B cell (primary cell): ENCODE results near the gene P2RX2. TPM values are rescaled to one million over a fixed set of nuclear protein-coding genes. Genes with fewer than 3 reads are reported as not detected.

Source experiments
- ATAC-seq: fragments of 200-7000 bp; cut with Tn5 transposase; one replicate; pipeline ENCODE4 v1.10.0; 2021; ENCODE audit warnings: low read depth, mild to moderate bottlenecking, moderate number of reproducible peaks, moderate library complexity
- CTCF ChIA-PET: fragments of 350-600 bp; sonication (Branson Sonifier 250); formaldehyde crosslinking; loops from one replicate; lab custom pipeline; 2021; ENCODE audit warnings: antibody characterized with exemption, inconsistent platforms; lab: Charles Lee
- POLR2A ChIA-PET: fragments of 350-600 bp; sonication (Branson Sonifier 250); formaldehyde crosslinking; loops from one replicate; lab custom pipeline; 2021; ENCODE audit warnings: antibody characterized with exemption; lab: Charles Lee
- DNase-seq: peaks from one replicate; pipeline ENCODE4 v3.0.0; 2013
- H2AFZ ChIP-seq: 2 replicates; pipeline ENCODE4 v1.6.1; 2012; ENCODE audit warnings: mild to moderate bottlenecking, low read depth, low read length; ENCODE audit not compliant: insufficient read depth, poor library complexity, severe bottlenecking
- H3K27ac ChIP-seq, 2 donors: 1 replicate in 1 of 2; 2 replicates in 1 of 2; pipeline ENCODE4 v1.5.1; 2012 to 2013; ENCODE audit warnings: low read length in 2 of 2, mild to moderate bottlenecking in 2 of 2, moderate library complexity in 1 of 2
- H3K27me3 ChIP-seq, 4 experiments: fragments of 200-600 bp in 1 of 4; sonication (generic) in 1 of 4; replicated peaks in 1 of 4; 1 replicate in 2 of 4; 2 replicates in 2 of 4; pipeline versions ENCODE4 v1.6.1 to v1.7.0; 2013 to 2016; ENCODE audit warnings: low read length in 3 of 4, mild to moderate bottlenecking in 2 of 4, mixed read lengths in 1 of 4, moderate library complexity in 1 of 4; ENCODE audit not compliant: insufficient read depth in 4 of 4, control insufficient read depth in 3 of 4; ENCODE audit errors: control extremely low read depth in 1 of 4
- H3K36me3 ChIP-seq, 2 experiments: replicated peaks in 1 of 2; 1 replicate in 1 of 2; 2 replicates in 1 of 2; pipeline versions ENCODE4 v1.6.1 to v1.7.1; 2013; ENCODE audit warnings: low read length in 1 of 2; ENCODE audit not compliant: insufficient read depth in 2 of 2, control insufficient read depth in 1 of 2; ENCODE audit errors: control extremely low read depth in 1 of 2, extremely low read depth in 1 of 2
- H3K4me1 ChIP-seq, 2 donors: fragments of 200-600 bp in 1 of 2; sonication (generic) in 1 of 2; 1 replicate in 1 of 2; 2 replicates in 1 of 2; pipeline versions ENCODE4 v1.5.1 to v1.6.1; 2013 to 2017; ENCODE audit warnings: low read length in 2 of 2; ENCODE audit not compliant: control insufficient read depth in 2 of 2, insufficient read depth in 2 of 2
- H3K4me2 ChIP-seq: replicated peaks from 2 replicates; pipeline ENCODE3; 2012; ENCODE audit warnings: mild to moderate bottlenecking, low read depth, low read length; ENCODE audit not compliant: poor library complexity, severe bottlenecking
- H3K4me3 ChIP-seq, 5 experiments: fragments of 200-600 bp in 1 of 5; sonication (generic) in 1 of 5; 1 replicate in 3 of 5; 2 replicates in 2 of 5; pipeline versions ENCODE4 v1.5.1 to v1.7.0; 2011 to 2016; ENCODE audit warnings: low read length in 4 of 5, mild to moderate bottlenecking in 4 of 5, low read depth in 2 of 5, control low read depth in 1 of 5, moderate library complexity in 1 of 5; ENCODE audit not compliant: insufficient read depth in 1 of 5; ENCODE audit errors: control extremely low read depth in 1 of 5, extremely low read depth in 1 of 5
- H3K79me2 ChIP-seq: fragments of 200-600 bp; sonication (generic); one replicate; pipeline ENCODE4 v1.6.0; 2016; ENCODE audit warnings: low read length; ENCODE audit not compliant: control insufficient read depth, insufficient read depth
- H3K9ac ChIP-seq: fragments of 200-600 bp; sonication (generic); 2 replicates; pipeline ENCODE4 v1.6.1; 2017; ENCODE audit warnings: mild to moderate bottlenecking, low read length, moderate library complexity
- H3K9me3 ChIP-seq, 3 donors: one replicate each; pipeline versions ENCODE4 v1.6.1 to v1.7.1; 2013; ENCODE audit warnings: low read length in 2 of 3; ENCODE audit not compliant: control insufficient read depth in 2 of 3, insufficient read depth in 1 of 3; ENCODE audit errors: control extremely low read depth in 1 of 3
- H4K20me1 ChIP-seq: 2 replicates; pipeline ENCODE4 v1.6.0; 2012; ENCODE audit warnings: mild to moderate bottlenecking, low read length; ENCODE audit not compliant: insufficient read depth, control insufficient read depth, poor library complexity, severe bottlenecking
- H3K27ac Mint-ChIP-seq: one replicate; pipeline ENCODE4 v1.8.0; 2021; ENCODE audit warnings: mixed read lengths
- H3K27me3 Mint-ChIP-seq: one replicate; pipeline ENCODE4 v1.8.0; 2021; ENCODE audit warnings: mixed read lengths
- H3K4me1 Mint-ChIP-seq: one replicate; pipeline ENCODE4 v1.8.0; 2021; ENCODE audit warnings: mixed read lengths
- H3K4me3 Mint-ChIP-seq: one replicate; pipeline ENCODE4 v1.8.0; 2021; ENCODE audit warnings: mixed read lengths
- H3K9me3 Mint-ChIP-seq: one replicate; pipeline ENCODE4 v1.8.0; 2022; ENCODE audit warnings: mixed read lengths; ENCODE audit not compliant: insufficient read depth
- CTCF ChIP-seq: fragments of 200-600 bp; IDR thresholded peaks from one replicate; pipeline ENCODE4 v1.8.0; 2022; ENCODE audit warnings: antibody characterized with exemption, mild to moderate bottlenecking
- EZH2 ChIP-seq: IDR thresholded peaks from 2 replicates; pipeline ENCODE4 v1.6.1; 2012; ENCODE audit warnings: borderline replicate concordance, low read depth, mild to moderate bottlenecking, moderate library complexity, low read length; ENCODE audit not compliant: insufficient read depth, poor library complexity, severe bottlenecking
- WGBS: methylation state at CpG from one replicate; pipeline ENCODE4 v1.1.5; 2013; ENCODE audit warnings: missing lambda C conversion rate; ENCODE audit not compliant: insufficient coverage; 5-methylcytosine and 5-hydroxymethylcytosine counted together
- intact Hi-C: fragments of 100-400 bp; cut with micrococcal nuclease; formaldehyde crosslinking; loops from one replicate; pipeline ENCODE4 v1.10.0; 2022
- polyA plus RNA-seq: library from polyadenylated mRNA; depleted of rRNA; stranded (reverse); fragments of >200 nt; gene quantifications from 2 replicates; pipeline ENCODE4 v1.2.3, GENCODE V29; 2012
- total RNA-seq, 2 donors: library from RNA; stranded (reverse); fragments of 120-200 nt in 1 of 2; gene quantifications; 1 replicate in 1 of 2; 2 replicates in 1 of 2; pipeline versions ENCODE4 v1.2.3 to v1.2.4, GENCODE V29; 2013 to 2022

P2RX2 gene
- total and polyA plus RNA-seq, 2 donors (not counting 1 experiment from before 2014, with no cell fraction given) = not detected

DNA sequence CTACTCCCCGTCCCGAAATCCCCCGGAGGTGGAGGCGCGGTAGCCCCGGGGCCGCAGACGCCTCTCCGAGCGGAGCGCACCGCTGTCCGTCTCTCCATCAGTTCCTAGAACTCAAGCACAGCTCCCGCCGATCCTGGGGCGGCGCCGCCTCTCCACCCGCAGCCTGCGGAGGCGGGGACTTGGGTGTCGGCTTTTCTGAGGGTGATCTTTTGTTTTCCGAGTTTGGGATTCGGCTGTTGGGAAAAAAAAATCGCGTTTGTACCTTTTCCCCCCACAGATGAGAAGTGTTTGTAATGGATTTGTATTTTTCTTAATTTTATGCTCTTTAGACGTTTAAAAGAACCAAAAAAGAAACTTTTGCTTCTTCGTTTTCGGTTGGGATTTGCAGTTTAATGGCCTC is 34.8 kb upstream of the P2RX2 start:
- 96% methylated on average over 16 of the region's 29 CpGs for WGBS
- H3K36me3 ChIP-seq = peaks cover 0 to 16% of the 10 kb centered on the region in 2 experiments
- H3K27me3 ChIP-seq = peaks cover 0 to 2% (median 0%) of the 10 kb centered on the region in 4 experiments
- DNase-seq (no peak), ATAC-seq (no peak)
- H3K79me2 ChIP-seq = no peaks in the 10 kb centered on the region
- H3K4me1 ChIP-seq = no peaks in the 10 kb centered on the region
- H4K20me1 ChIP-seq = peaks cover 8% of the 10 kb centered on the region
- no peaks in the 10 kb centered on the region for H3K4me1 Mint-ChIP-seq
- H3K27ac Mint-ChIP-seq = no peak overlapping the region
- no peak for TF ChIP-seq CTCF
- H3K9me3 ChIP-seq = peaks cover 0 to under 1% (median 0%) of the 10 kb centered on the region in 3 donors
- ChIA-PET POLR2A (no interaction called here), CTCF (no interaction called here)
- no peak overlapping the region for H3K4me3 ChIP-seq
- H3K27ac ChIP-seq = no peak overlapping the region
- H3K4me2 ChIP-seq = no peak overlapping the region
- H3K9ac ChIP-seq = no peak overlapping the region
- H3K27me3 Mint-ChIP-seq = no peaks in the 10 kb centered on the region
- intact Hi-C loops = no loop called here
- no peak overlapping the region for H3K4me3 Mint-ChIP-seq
- H3K9me3 Mint-ChIP-seq = no peaks in the 10 kb centered on the region
- no peak overlapping the region for H2AFZ ChIP-seq

- ATAC-seq (no peak), DNase-seq (no peak)
- Histone ChIP-seq H4K20me1 (peaks cover 8% of the 10 kb centered on the region), H2AFZ (no peak overlapping the region), H3K9me3 (peaks cover 0 to 6% (median 0%) of the 10 kb centered on the region in 3 donors), H3K4me1 (no peaks in the 10 kb centered on the region), H3K36me3 (peaks cover 0 to 16% of the 10 kb centered on the region in 2 experiments), H3K9ac (no peak overlapping the region), H3K4me3 (no peak overlapping the region), H3K79me2 (no peaks in the 10 kb centered on the region), H3K4me2 (no peak overlapping the region), H3K27me3 (peaks cover 0 to 2% (median 0%) of the 10 kb centered on the region in 4 experiments), H3K27ac (no peak overlapping the region)
- Mint-ChIP-seq H3K27ac (no peak overlapping the region), H3K9me3 (no peaks in the 10 kb centered on the region), H3K4me1 (no peaks in the 10 kb centered on the region), H3K27me3 (no peaks in the 10 kb centered on the region), H3K4me3 (no peak overlapping the region)
- 95% methylated on average over 7 of the region's 14 CpGs for WGBS
- POLR2A ChIA-PET = no interaction called here
- intact Hi-C loops = no loop called here
- CTCF ChIA-PET = no interaction called here
- TF ChIP-seq EZH2 = no peak
- TF ChIP-seq CTCF = no peak
These were observed 34.1 kb upstream of the P2RX2 start for GRCh38 chr12:132584429-132584828.
